GM23338 (cell line): ENCODE results near the gene TPX2. TPM values are rescaled to one million over a fixed set of nuclear protein-coding genes. Genes with fewer than 3 reads are reported as not detected.

Source experiments
- ATAC-seq: fragments of 200-7000 bp; cut with Tn5 transposase; 3 replicates; pipeline ENCODE4 v1.9.1; 2020
- DNase-seq: peaks from one replicate; pipeline ENCODE4 v3.0.0-alpha.2; 2015; ENCODE audit warnings: low spot score
- H2AFZ ChIP-seq: fragments of 200-600 bp; sonication (generic); 2 replicates; pipeline ENCODE4 v1.8.0; 2016; ENCODE audit warnings: antibody characterized with exemption, mild to moderate bottlenecking, moderate library complexity
- H3F3A ChIP-seq: fragments of 200-600 bp; sonication (generic); replicated peaks from 2 replicates; pipeline ENCODE4 v1.8.0; 2017; ENCODE audit warnings: antibody characterized with exemption, mixed run types, low read depth
- H3K27ac ChIP-seq: fragments of 200-600 bp; sonication (generic); 2 replicates; pipeline ENCODE4 v1.6.1; 2016; ENCODE audit warnings: low read depth
- H3K27me3 ChIP-seq: fragments of 200-600 bp; sonication (generic); 2 replicates; pipeline ENCODE4 v1.8.0; 2016; ENCODE audit warnings: mild to moderate bottlenecking, mixed run types, moderate library complexity; ENCODE audit not compliant: insufficient read depth
- H3K36me3 ChIP-seq: fragments of 200-600 bp; sonication (generic); 2 replicates; pipeline ENCODE4 v1.8.0; 2016; ENCODE audit warnings: mild to moderate bottlenecking; ENCODE audit not compliant: insufficient read depth
- H3K4me1 ChIP-seq: fragments of 200-600 bp; sonication (generic); 2 replicates; pipeline ENCODE4 v1.8.0; 2016; ENCODE audit warnings: mild to moderate bottlenecking, moderate library complexity; ENCODE audit not compliant: insufficient read depth
- H3K4me2 ChIP-seq: fragments of 200-600 bp; sonication (generic); 2 replicates; pipeline ENCODE4 v1.7.1; 2017; ENCODE audit warnings: mixed run types
- H3K4me3 ChIP-seq: fragments of 200-600 bp; sonication (generic); 2 replicates; pipeline ENCODE4 v1.6.1; 2016; ENCODE audit warnings: mixed run types
- H3K79me2 ChIP-seq: fragments of 200-600 bp; sonication (generic); replicated peaks from 2 replicates; pipeline ENCODE4 v1.8.0; 2017; ENCODE audit warnings: mild to moderate bottlenecking; ENCODE audit not compliant: insufficient read depth
- H3K9me2 ChIP-seq: fragments of 200-600 bp; sonication (generic); 2 replicates; pipeline ENCODE4 v1.8.0; 2017; ENCODE audit not compliant: insufficient read depth
- H4K20me1 ChIP-seq: fragments of 200-600 bp; sonication (generic); replicated peaks from 2 replicates; pipeline ENCODE4 v1.8.0; 2017; ENCODE audit warnings: mild to moderate bottlenecking; ENCODE audit not compliant: insufficient read depth
- H3K27ac Mint-ChIP-seq: 2 replicates; pipeline ENCODE4 v1.8.0; 2020; ENCODE audit warnings: inconsistent platforms, mild to moderate bottlenecking, moderate library complexity, mixed read lengths
- H3K27me3 Mint-ChIP-seq: 3 replicates; pipeline ENCODE4 v1.8.0; 2022; ENCODE audit warnings: low read depth, mild to moderate bottlenecking, moderate library complexity, mixed read lengths, inconsistent platforms; ENCODE audit not compliant: insufficient read depth, poor library complexity
- H3K36me3 Mint-ChIP-seq: 3 replicates; pipeline ENCODE4 v1.8.0; 2021; ENCODE audit warnings: low read depth, mild to moderate bottlenecking, inconsistent platforms, moderate library complexity, mixed read lengths
- H3K4me1 Mint-ChIP-seq: 3 replicates; pipeline ENCODE4 v1.8.0; 2020; ENCODE audit warnings: mild to moderate bottlenecking, inconsistent platforms, mixed read lengths
- H3K4me3 Mint-ChIP-seq: 3 replicates; pipeline ENCODE4 v1.8.0; 2021; ENCODE audit warnings: moderate library complexity, mild to moderate bottlenecking, inconsistent platforms, mixed read lengths
- H3K9me3 Mint-ChIP-seq: 3 replicates; pipeline ENCODE4 v1.8.0; 2020; ENCODE audit warnings: moderate library complexity, mild to moderate bottlenecking, inconsistent platforms, mixed read lengths
- CREB1 ChIP-seq: fragments of 250-450 bp; sonication (Bioruptor Pico); IDR thresholded peaks from 2 replicates; pipeline ENCODE4 v1.5.0; 2020; ENCODE audit warnings: low read depth, mild to moderate bottlenecking, moderate library complexity
- CTCF ChIP-seq, 2 experiments: fragments of 200-600 bp in 1 of 2; sonication (generic) in 1 of 2; conservative IDR thresholded peaks; 2 replicates each; pipeline versions ENCODE4 v1.5.1 to v1.6.1; 2016 to 2017; ENCODE audit warnings: antibody characterized with exemption in 2 of 2, low read depth in 2 of 2, mild to moderate bottlenecking in 2 of 2, moderate library complexity in 1 of 2
- ETS1 ChIP-seq: IDR thresholded peaks from 2 replicates; pipeline ENCODE4 v1.6.1; 2016; ENCODE audit warnings: antibody characterized with exemption
- EZH2 ChIP-seq: fragments of 200-600 bp; sonication (generic); IDR thresholded peaks from one replicate; pipeline ENCODE4 v1.8.0; 2017; ENCODE audit warnings: antibody characterized with exemption, mild to moderate bottlenecking, low read depth; ENCODE audit not compliant: unreplicated experiment
- EZH2phosphoT487 ChIP-seq: fragments of 200-600 bp; sonication (generic); IDR thresholded peaks from one replicate; pipeline ENCODE4 v1.8.1; 2018; ENCODE audit warnings: antibody characterized with exemption; ENCODE audit not compliant: unreplicated experiment
- JUNB ChIP-seq: IDR thresholded peaks from one replicate; pipeline ENCODE4 v1.6.1; 2016; ENCODE audit warnings: antibody characterized with exemption; ENCODE audit not compliant: unreplicated experiment
- NANOG ChIP-seq: IDR thresholded peaks from 2 replicates; pipeline ENCODE4 v1.6.1; 2016; ENCODE audit warnings: antibody characterized with exemption, borderline replicate concordance
- POLR2AphosphoS5 ChIP-seq: IDR thresholded peaks from 2 replicates; pipeline ENCODE4 v1.6.1; 2016; ENCODE audit warnings: antibody characterized with exemption, low read depth
- REST ChIP-seq: IDR thresholded peaks from one replicate; pipeline ENCODE4 v1.6.1; 2018; ENCODE audit warnings: antibody characterized with exemption; ENCODE audit not compliant: unreplicated experiment
- STAT1 ChIP-seq: IDR thresholded peaks from one replicate; pipeline ENCODE4 v1.6.1; 2016; ENCODE audit warnings: antibody characterized with exemption; ENCODE audit not compliant: unreplicated experiment
- ZNF114 ChIP-seq: fragments of 250-450 bp; sonication (Bioruptor Pico); IDR thresholded peaks from 2 replicates; pipeline ENCODE4 v1.5.0; 2020; ENCODE audit warnings: mild to moderate bottlenecking, moderate library complexity
- ZNF331 ChIP-seq: fragments of 250-450 bp; sonication (Bioruptor Pico); IDR thresholded peaks from 2 replicates; pipeline ENCODE4 v1.5.0; 2020; ENCODE audit warnings: low read depth, mild to moderate bottlenecking, moderate library complexity
- ZNF462 ChIP-seq: fragments of 250-450 bp; sonication (Bioruptor Pico); IDR thresholded peaks from 2 replicates; pipeline ENCODE4 v1.5.0; 2020; ENCODE audit warnings: mild to moderate bottlenecking, moderate library complexity
- polyA plus RNA-seq: library from polyadenylated mRNA; unstranded; fragments of >200 nt; fragmentation: Nextera tagmentation; extraction: Ambion mirVana; gene quantifications from 2 replicates; pipeline ENCODE4 v1.2.1, GENCODE V29; 2016
- total RNA-seq: library from RNA; depleted of rRNA; stranded (reverse); fragments of >200 nt; shearing (Covaris generic); gene quantifications from 2 replicates; pipeline ENCODE4 v1.2.3, GENCODE V29; 2014

Gene TPX2
- total and polyA plus RNA-seq, 2 experiments from 2014 or later, result 101 to 159 TPM

GRCh38 chr20:31836853-31837608 lies 97.9 kb downstream of the TPX2 start:
- ATAC-seq, result no peak
- Histone ChIP-seq H3K27ac (no peak overlapping the region), H3K79me2 (no peaks in the 10 kb centered on the region), H3K36me3 (no peaks in the 10 kb centered on the region), H3K4me2 (no peak overlapping the region), H4K20me1 (no peaks in the 10 kb centered on the region), H3F3A (0 out of 2 replicates have a peak, but pooled peaks cover 4% of the 10 kb centered on the region), H3K27me3 (no peaks in the 10 kb centered on the region), H3K4me3 (no peak overlapping the region), H3K4me1 (peaks cover 10% of the 10 kb centered on the region; the same call in 1 of the 2 replicates), H3K9me2 (peaks cover 5% of the 10 kb centered on the region; the same call in 1 of the 2 replicates), H2AFZ (no peak overlapping the region)
- TF ChIP-seq CREB1 (CRISPR knock-in tag) (no peak), REST (no peak), STAT1 (no peak), ZNF114 (CRISPR knock-in tag) (no peak), ETS1 (no peak), EZH2phosphoT487 (no peak), EZH2 (no peak), ZNF331 (no peak), CTCF (conservative IDR thresholded peaks at IDR 0.05; ENCODE audit: low read depth in 2 of 2) (no peak), POLR2AphosphoS5 (no peak), ZNF462 (CRISPR knock-in tag) (no peak), JUNB (no peak), NANOG (no peak)
- Mint-ChIP-seq H3K9me3 (peaks cover 19% of the 10 kb centered on the region; the same call in 2 of the 3 replicates), H3K4me3 (no peak overlapping the region; the same call in 2 of the 3 replicates), H3K27me3 (peaks cover 18% of the 10 kb centered on the region), H3K36me3 (no peaks in the 10 kb centered on the region; the same call in 2 of the 3 replicates), H3K4me1 (peaks cover 14% of the 10 kb centered on the region), H3K27ac (no peak overlapping the region)
- DNase-seq, result no peak
